Endothelial cell of umbilical vein (primary cell): ENCODE results near the gene FXYD6. TPM values are rescaled to one million over a fixed set of nuclear protein-coding genes. Genes with fewer than 3 reads are reported as not detected.

ENCODE experiments used
- BruUV-seq: library from RNA; stranded (reverse); fragments of 400-500 nt; replicated peaks from 2 replicates; lab custom pipeline; 2021; lab: Mats Ljungman, UMichigan
- CTCF ChIA-PET: fragments of 300-600, 350-600 bp; sonication (Branson Sonifier 250); formaldehyde crosslinking; loops from one replicate; lab custom pipeline; 2021; ENCODE audit warnings: antibody characterized with exemption, inconsistent platforms; lab: Charles Lee
- POLR2A ChIA-PET: fragments of 300-600, 350-600 bp; sonication (Branson Sonifier 250); formaldehyde crosslinking; loops from one replicate; lab custom pipeline; 2021; ENCODE audit warnings: antibody characterized with exemption, inconsistent platforms; lab: Charles Lee
- DNase-seq: peaks from one replicate; pipeline ENCODE4 v3.0.0-alpha.2; 2011; ENCODE audit warnings: low read depth, low spot score
- FAIRE-seq: peaks from 2 replicates; lab custom pipeline; 2011; peaks lifted over from hg19 to GRCh38; lab: Jason Lieb, UNC
- H2AFZ ChIP-seq: 2 replicates; pipeline ENCODE4 v1.6.0; 2012; ENCODE audit warnings: low read depth, low read length, control low read depth, inconsistent platforms
- H3K27ac ChIP-seq: 2 replicates; pipeline ENCODE4 v1.5.1; 2011; ENCODE audit warnings: low read depth, mild to moderate bottlenecking, control low read depth, low read length, moderate library complexity; ENCODE audit not compliant: insufficient read depth
- H3K27me3 ChIP-seq, 2 experiments: 2 replicates each; pipeline versions ENCODE4 v1.6.0 to v1.6.1; 2011; ENCODE audit warnings: low read length in 2 of 2, mixed read lengths in 1 of 2; ENCODE audit not compliant: control insufficient read depth in 2 of 2, insufficient read depth in 2 of 2
- H3K36me3 ChIP-seq, 2 experiments: 2 replicates in 1 of 2; 3 replicates in 1 of 2; pipeline ENCODE4 v1.5.1; 2011; ENCODE audit warnings: low read length in 2 of 2, mild to moderate bottlenecking in 1 of 2, moderate library complexity in 1 of 2; ENCODE audit not compliant: control insufficient read depth in 2 of 2, insufficient read depth in 2 of 2; ENCODE audit errors: extremely low read depth in 1 of 2
- H3K4me1 ChIP-seq: 3 replicates; pipeline ENCODE4 v1.5.1; 2011; ENCODE audit warnings: mild to moderate bottlenecking, low read length; ENCODE audit not compliant: control insufficient read depth, insufficient read depth; ENCODE audit errors: extremely low read depth
- H3K4me2 ChIP-seq: 2 replicates; pipeline ENCODE4 v1.6.1; 2011; ENCODE audit warnings: low read length, control low read depth, mixed read lengths; ENCODE audit not compliant: insufficient read depth
- H3K4me3 ChIP-seq, 3 experiments: fragments of 200-600 bp in 1 of 3; sonication (generic), shearing (Covaris generic) in 1 of 3; replicated peaks in 1 of 3; 2 replicates each; pipeline ENCODE4 v1.5.1; 2011 to 2016; ENCODE audit warnings: control low read depth in 3 of 3, low read length in 3 of 3, mild to moderate bottlenecking in 2 of 3, inconsistent platforms in 1 of 3, low read depth in 1 of 3, moderate library complexity in 1 of 3; ENCODE audit not compliant: insufficient read depth in 1 of 3
- H3K79me2 ChIP-seq: 2 replicates; pipeline ENCODE4 v1.6.0; 2012; ENCODE audit warnings: low read length, inconsistent platforms; ENCODE audit not compliant: control insufficient read depth, insufficient read depth
- H3K9ac ChIP-seq: replicated peaks from 2 replicates; pipeline ENCODE3; 2011; ENCODE audit warnings: low read length, control low read depth; ENCODE audit not compliant: insufficient read depth; ENCODE audit errors: extremely low read depth
- H3K9me1 ChIP-seq: replicated peaks from 3 replicates; pipeline ENCODE4 v1.6.0; 2011; ENCODE audit warnings: mild to moderate bottlenecking, low read length; ENCODE audit not compliant: control insufficient read depth, insufficient read depth; ENCODE audit errors: extremely low read depth
- H3K9me3 ChIP-seq: replicated peaks from 2 replicates; pipeline ENCODE4 v1.5.1; 2012; ENCODE audit warnings: low read length, inconsistent platforms; ENCODE audit not compliant: control insufficient read depth, insufficient read depth
- H4K20me1 ChIP-seq: replicated peaks from 2 replicates; pipeline ENCODE3; 2011; ENCODE audit warnings: mild to moderate bottlenecking, low read length; ENCODE audit not compliant: control insufficient read depth, insufficient read depth; ENCODE audit errors: extremely low read depth
- CTCF ChIP-seq, 2 donors: IDR thresholded peaks; 1 replicate in 1 of 2; 2 replicates in 1 of 2; pipeline ENCODE4 v1.5.1; 2011; ENCODE audit warnings: low read length in 2 of 2, mild to moderate bottlenecking in 2 of 2, moderate library complexity in 2 of 2, control low read depth in 1 of 2, inconsistent platforms in 1 of 2, low read depth in 1 of 2; ENCODE audit not compliant: insufficient read depth in 1 of 2; ENCODE audit errors: extremely low read depth in 1 of 2
- EZH2 ChIP-seq: IDR thresholded peaks from 2 replicates; pipeline ENCODE4 v1.6.1; 2012; ENCODE audit warnings: borderline replicate concordance, low read depth, mild to moderate bottlenecking, moderate library complexity, low read length, inconsistent platforms; ENCODE audit not compliant: severe bottlenecking
- FOS ChIP-seq: IDR thresholded peaks from 2 replicates; pipeline ENCODE4 v1.6.1; 2011; ENCODE audit warnings: mild to moderate bottlenecking, low read length, moderate library complexity, borderline replicate concordance; ENCODE audit not compliant: insufficient read depth
- GATA2 ChIP-seq: IDR thresholded peaks from 2 replicates; pipeline ENCODE4 v1.7.0; 2011; ENCODE audit warnings: low read depth, mild to moderate bottlenecking, moderate library complexity, mixed read lengths, low read length; ENCODE audit not compliant: insufficient read length, insufficient read depth
- JUN ChIP-seq: IDR thresholded peaks from 2 replicates; pipeline ENCODE4 v1.6.1; 2011; ENCODE audit warnings: borderline replicate concordance, low read depth; ENCODE audit not compliant: insufficient read length, insufficient read depth
- MYC ChIP-seq: IDR thresholded peaks from one replicate; pipeline ENCODE4 v1.6.1; 2011; ENCODE audit warnings: mild to moderate bottlenecking, low read depth, low read length
- POLR2A ChIP-seq: IDR thresholded peaks from 2 replicates; pipeline ENCODE4 v1.6.1; 2012; ENCODE audit warnings: low read depth, mild to moderate bottlenecking, control low read depth, low read length
- POLR2AphosphoS5 ChIP-seq: IDR thresholded peaks from 2 replicates; pipeline ENCODE4 v1.6.1; 2012; ENCODE audit warnings: low read depth, mild to moderate bottlenecking, control low read depth, low read length, moderate library complexity; ENCODE audit not compliant: insufficient read depth
- dilution Hi-C: fragments of 300-500 bp; cut with MboI; formaldehyde crosslinking; loops from one replicate; pipeline ENCODE4 v1.15.0; 2019; ENCODE audit warnings: low sequenced_read_pairs; ENCODE audit not compliant: extremely low pct_ligation_motif_present
- intact Hi-C: fragments of 100-400 bp; cut with micrococcal nuclease; formaldehyde crosslinking; loops from one replicate; pipeline ENCODE4 v1.10.0; 2022
- polyA plus RNA-seq, 4 experiments: library from polyadenylated mRNA; depleted of rRNA in 3 of 4; stranded (reverse) in 3 of 4; unstranded in 1 of 4; fragments of >200 nt; gene quantifications; 2 replicates each; pipeline versions ENCODE4 v1.2.1 to v1.2.3, GENCODE V29; 2011 to 2012; ENCODE audit warnings: missing spikeins in 1 of 4
- total RNA-seq: library from RNA; stranded (reverse); gene quantifications from 2 replicates; pipeline ENCODE4 v1.2.3, GENCODE V29; 2021

The FXYD6 gene
- total and polyA plus RNA-seq, 2 donors (not counting 3 experiments of a cell fraction or from before 2014, with no cell fraction given), result 1.4 to 8.7 TPM

DNA sequence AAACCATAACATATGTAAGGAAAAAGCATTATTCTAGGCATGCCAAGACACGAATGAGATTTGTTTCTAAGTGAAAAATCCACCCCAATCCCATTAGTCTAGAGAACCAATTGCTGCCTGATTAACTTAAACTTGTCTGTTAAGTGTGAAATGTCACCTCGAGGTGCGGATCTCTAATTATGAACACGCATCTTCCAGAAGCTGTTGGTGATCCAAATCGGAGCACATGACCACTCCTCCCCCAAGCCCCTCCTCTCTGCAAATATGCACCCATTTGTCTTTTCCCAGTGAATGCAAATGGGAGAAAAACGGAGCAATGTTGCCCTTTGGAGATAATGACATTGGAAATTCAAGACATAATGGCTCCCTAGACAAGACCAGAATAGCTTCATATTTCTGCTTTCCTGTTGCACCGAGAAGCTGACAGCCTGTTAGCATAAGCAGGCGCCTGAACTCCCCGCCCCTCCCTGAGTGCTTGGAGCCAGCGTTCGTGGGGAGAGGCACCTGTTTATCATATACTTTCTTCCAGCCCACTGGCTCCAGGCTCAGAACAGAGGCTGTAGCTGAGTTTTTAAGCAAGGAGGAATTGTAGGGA is 6.0 kb upstream of the FXYD6 start:
- Histone ChIP-seq H3K27ac (no peak overlapping the region), H3K9ac (no peak overlapping the region), H3K9me1 (no peaks in the 10 kb centered on the region), H2AFZ (no peak overlapping the region), H3K4me3 (no peak overlapping the region), H3K79me2 (no peaks in the 10 kb centered on the region), H3K9me3 (no peaks in the 10 kb centered on the region), H3K27me3 (peaks cover 33 to 43% of the 10 kb centered on the region in 2 experiments), H3K36me3 (no peaks in the 10 kb centered on the region), H4K20me1 (no peaks in the 10 kb centered on the region), H3K4me1 (no peaks in the 10 kb centered on the region), H3K4me2 (no peak overlapping the region)
- BruUV-seq, result no TSS peak
- DNase-seq, result no peak
- ChIA-PET CTCF (interaction anchor here (0.7 to 1.1 kb wide), 3 partner anchors 9 to 64 kb away, joined by 3 to 4 read pairs (median 3); no protein-coding TSS in a partner anchor), POLR2A (no interaction called here)
- TF ChIP-seq EZH2, result no peak
- no peak for TF ChIP-seq MYC
- dilution Hi-C loops (no loop called here), intact Hi-C loops (no loop called here)
- FAIRE-seq, result no peak

GRCh38 chr11:117881217-117881616 is 4.8 kb upstream of the FXYD6 start:
- Histone ChIP-seq H3K79me2 (no peaks in the 10 kb centered on the region), H3K27ac (no peak overlapping the region), H3K36me3 (no peaks in the 10 kb centered on the region), H3K4me2 (no peak overlapping the region), H2AFZ (no peak overlapping the region), H4K20me1 (no peaks in the 10 kb centered on the region), H3K9me1 (no peaks in the 10 kb centered on the region), H3K4me3 (no peak overlapping the region), H3K27me3 (peaks cover 43 to 50% of the 10 kb centered on the region in 2 experiments), H3K9ac (no peak overlapping the region), H3K4me1 (no peaks in the 10 kb centered on the region), H3K9me3 (no peaks in the 10 kb centered on the region)
- POLR2A ChIA-PET, result no interaction called here
- CTCF ChIA-PET, result interaction anchor here (1.4 kb wide), 1 partner anchor 65 kb away, joined by 3 read pairs; no protein-coding TSS in a partner anchor
- FAIRE-seq (no peak), DNase-seq (no peak)
- TF ChIP-seq GATA2 (no peak), MYC (no peak), FOS (no peak), JUN (no peak), EZH2 (no peak), POLR2A (no peak), CTCF (IDR thresholded peaks at IDR 0.05; ENCODE audit: extremely low read depth in 1 of 2, insufficient read depth in 1 of 2, low read depth in 1 of 2, low read length in 2 of 2) (no peak), POLR2AphosphoS5 (no peak)
- BruUV-seq, result no TSS peak
- intact Hi-C loops (no loop called here), dilution Hi-C loops (no loop called here)
